ENCODE results near the gene BEST1.

BEST1 gene

GRCh38 chr11:61967924-61968757, 18.0 kb downstream of the BEST1 start:
- Histone ChIP-seq H3K27ac (ENCODE audit: low read depth, low read length) (peak overlapping the region; percentile 88), H3K4me3 (ENCODE audit: low read depth, low read length) (peak overlapping the region; percentile 100), H3K9me3 (ENCODE audit: control insufficient read depth, insufficient read depth, low read length) (no peaks in the 10 kb centered on the region), H3K36me3 (ENCODE audit: control insufficient read depth, insufficient read depth, low read length) (peaks cover 31% of the 10 kb centered on the region), H3K4me1 (ENCODE audit: control insufficient read depth, insufficient read depth, low read length) (peaks cover 27% of the 10 kb centered on the region), H3K27me3 (ENCODE audit: control insufficient read depth, insufficient read depth, low read length) (no peaks in the 10 kb centered on the region), H3K9ac (ENCODE audit: low read depth, low read length) (peak overlapping the region; percentile 90)

GRCh38 chr11:61968758-61969390, 18.7 kb downstream of the BEST1 start:
- no peaks in the 10 kb centered on the region for H3K9me3 ChIP-seq (ENCODE audit: control insufficient read depth, insufficient read depth, low read length)
- no peaks in the 10 kb centered on the region for H3K27me3 ChIP-seq (ENCODE audit: control insufficient read depth, insufficient read depth, low read length)
- H3K27ac ChIP-seq (ENCODE audit: low read depth, low read length) = no peak overlapping the region
- H3K4me1 ChIP-seq (ENCODE audit: control insufficient read depth, insufficient read depth, low read length) = peaks cover 27% of the 10 kb centered on the region
- H3K9ac ChIP-seq (ENCODE audit: low read depth, low read length) = no peak overlapping the region
- H3K4me3 ChIP-seq (ENCODE audit: low read depth, low read length) = peak overlapping the region; percentile 100
- peaks cover 24% of the 10 kb centered on the region for H3K36me3 ChIP-seq (ENCODE audit: control insufficient read depth, insufficient read depth, low read length)

GRCh38 chr11:61969391-61969758, 19.2 kb downstream of the BEST1 start:
- H3K9ac ChIP-seq (ENCODE audit: low read depth, low read length) = no peak overlapping the region
- peaks cover 27% of the 10 kb centered on the region for H3K4me1 ChIP-seq (ENCODE audit: control insufficient read depth, insufficient read depth, low read length)
- no peaks in the 10 kb centered on the region for H3K27me3 ChIP-seq (ENCODE audit: control insufficient read depth, insufficient read depth, low read length)
- H3K9me3 ChIP-seq (ENCODE audit: control insufficient read depth, insufficient read depth, low read length) = no peaks in the 10 kb centered on the region
- no peak overlapping the region for H3K27ac ChIP-seq (ENCODE audit: low read depth, low read length)
- no peak overlapping the region for H3K4me3 ChIP-seq (ENCODE audit: low read depth, low read length)
- peaks cover 19% of the 10 kb centered on the region for H3K36me3 ChIP-seq (ENCODE audit: control insufficient read depth, insufficient read depth, low read length)

- Histone ChIP-seq H3K9me3 (ENCODE audit: control insufficient read depth, insufficient read depth, low read length) (no peaks in the 10 kb centered on the region), H3K4me3 (ENCODE audit: low read depth, low read length) (no peak overlapping the region), H3K4me1 (ENCODE audit: control insufficient read depth, insufficient read depth, low read length) (peaks cover 27% of the 10 kb centered on the region), H3K27ac (ENCODE audit: low read depth, low read length) (no peak overlapping the region), H3K27me3 (ENCODE audit: control insufficient read depth, insufficient read depth, low read length) (no peaks in the 10 kb centered on the region), H3K9ac (ENCODE audit: low read depth, low read length) (no peak overlapping the region), H3K36me3 (ENCODE audit: control insufficient read depth, insufficient read depth, low read length) (peaks cover 12% of the 10 kb centered on the region)
Measured at GRCh38 chr11:61969838-61970662, 19.9 kb downstream of the BEST1 start.

DNA sequence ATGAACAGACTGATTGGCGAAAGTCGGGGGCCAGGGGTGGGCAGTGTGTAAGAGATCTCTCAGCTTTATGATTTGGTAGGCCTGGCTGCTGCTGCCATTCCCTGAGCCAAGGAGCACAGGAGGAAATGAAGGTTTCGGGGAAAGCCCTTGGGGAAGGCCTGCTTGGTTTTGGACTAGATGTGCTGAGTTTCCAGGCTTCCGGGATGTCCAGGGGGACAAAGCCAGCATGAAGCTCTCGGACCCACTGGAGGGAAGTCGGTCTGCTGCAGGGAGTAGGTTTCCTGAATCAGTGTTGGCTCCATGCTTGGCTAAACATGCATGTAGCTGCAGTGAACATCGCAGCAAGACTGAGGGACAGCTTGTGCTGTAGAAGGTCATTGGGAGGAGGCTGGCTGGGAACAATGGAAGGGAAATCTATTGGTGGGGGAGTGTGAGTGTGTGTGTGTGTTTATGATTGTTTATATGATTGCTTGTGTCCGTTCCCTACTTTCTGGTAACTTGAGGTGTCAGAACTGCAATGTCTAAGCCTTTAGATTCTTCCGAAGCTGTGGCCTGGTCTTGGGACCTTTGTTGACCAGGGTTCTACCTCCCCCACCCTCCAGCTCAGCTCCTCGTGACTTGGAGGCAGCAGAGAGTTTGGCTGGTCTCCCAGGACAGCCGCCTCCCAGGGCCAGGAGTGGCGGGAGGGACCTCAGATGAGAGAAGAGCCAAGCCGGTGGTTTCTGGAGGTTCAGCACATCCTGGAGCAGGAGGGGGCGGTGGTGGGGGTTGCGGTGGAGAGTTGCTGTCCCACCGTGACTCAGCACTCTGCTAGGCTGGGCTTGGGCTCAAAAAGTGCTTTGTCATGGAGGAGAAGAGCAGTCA, 21.3 kb downstream of the BEST1 start:
- Histone ChIP-seq H3K9ac (ENCODE audit: low read depth, low read length) (peak overlapping the region; percentile 46), H3K27ac (ENCODE audit: low read depth, low read length) (peak overlapping the region; percentile 55), H3K4me3 (ENCODE audit: low read depth, low read length) (peak overlapping the region; percentile 30; the same call in 1 of the 2 replicates), H3K9me3 (ENCODE audit: control insufficient read depth, insufficient read depth, low read length) (no peaks in the 10 kb centered on the region), H3K36me3 (ENCODE audit: control insufficient read depth, insufficient read depth, low read length) (peaks cover under 1% of the 10 kb centered on the region; the same call in 1 of the 2 replicates), H3K4me1 (ENCODE audit: control insufficient read depth, insufficient read depth, low read length) (peaks cover 27% of the 10 kb centered on the region), H3K27me3 (ENCODE audit: control insufficient read depth, insufficient read depth, low read length) (no peaks in the 10 kb centered on the region)

GRCh38 chr11:61972112-61972671, 22.0 kb downstream of the BEST1 start:
- Histone ChIP-seq H3K4me1 (ENCODE audit: control insufficient read depth, insufficient read depth, low read length) (peaks cover 27% of the 10 kb centered on the region), H3K27me3 (ENCODE audit: control insufficient read depth, insufficient read depth, low read length) (no peaks in the 10 kb centered on the region), H3K9ac (ENCODE audit: low read depth, low read length) (peak overlapping the region; percentile 57; the same call in 1 of the 2 replicates)

GRCh38 chr11:61972672-61973475, 22.7 kb downstream of the BEST1 start:
- H3K27ac ChIP-seq (ENCODE audit: low read depth, low read length) = peak overlapping the region; percentile 78
- peaks cover 27% of the 10 kb centered on the region for H3K4me1 ChIP-seq (ENCODE audit: control insufficient read depth, insufficient read depth, low read length)
- H3K9me3 ChIP-seq (ENCODE audit: control insufficient read depth, insufficient read depth, low read length) = no peaks in the 10 kb centered on the region
- peak overlapping the region; percentile 57; the same call in 1 of the 2 replicates for H3K9ac ChIP-seq (ENCODE audit: low read depth, low read length)
- H3K27me3 ChIP-seq (ENCODE audit: control insufficient read depth, insufficient read depth, low read length) = no peaks in the 10 kb centered on the region
- H3K4me3 ChIP-seq (ENCODE audit: low read depth, low read length) = no peak overlapping the region
- no peaks in the 10 kb centered on the region for H3K36me3 ChIP-seq (ENCODE audit: control insufficient read depth, insufficient read depth, low read length)

More at GRCh38 chr11:61972112-61972671, 22.0 kb downstream of the BEST1 start:
- Histone ChIP-seq H3K4me3 (ENCODE audit: low read depth, low read length) (no peak overlapping the region), H3K9me3 (ENCODE audit: control insufficient read depth, insufficient read depth, low read length) (no peaks in the 10 kb centered on the region), H3K27ac (ENCODE audit: low read depth, low read length) (peak overlapping the region; percentile 78), H3K36me3 (ENCODE audit: control insufficient read depth, insufficient read depth, low read length) (no peaks in the 10 kb centered on the region)

- Histone ChIP-seq H3K9ac (ENCODE audit: low read depth, low read length) (no peak overlapping the region), H3K36me3 (ENCODE audit: control insufficient read depth, insufficient read depth, low read length) (no peaks in the 10 kb centered on the region), H3K4me1 (ENCODE audit: control insufficient read depth, insufficient read depth, low read length) (peaks cover 23% of the 10 kb centered on the region), H3K4me3 (ENCODE audit: low read depth, low read length) (no peak overlapping the region), H3K9me3 (ENCODE audit: control insufficient read depth, insufficient read depth, low read length) (no peaks in the 10 kb centered on the region), H3K27me3 (ENCODE audit: control insufficient read depth, insufficient read depth, low read length) (no peaks in the 10 kb centered on the region; the same call in 1 of the 2 replicates), H3K27ac (ENCODE audit: low read depth, low read length) (no peak overlapping the region)
Measured at GRCh38 chr11:61973476-61974162, 23.5 kb downstream of the BEST1 start.

All from HUES48 (cell line).